Measurements from ENCODE around the gene NEK6.

GRCh38 chr9:124350494-124351263, 92.9 kb downstream of the NEK6 start:
- TF ChIP-seq EZH2phosphoT487 (IDR thresholded peaks at IDR 0.05; ENCODE audit: low read depth) (no peak), CTCF (IDR thresholded peaks at IDR 0.05; ENCODE audit: low read depth, low read length) (no peak)
